Measurements from ENCODE around the gene CLN3.
"Not testable (repeated sequence)": the region's sequence is repeated elsewhere in the genome, so short reads cannot be mapped to it uniquely, and the experiment has no call there.

Gene CLN3

GRCh38 chr16:28491970-28492474 lies at the start of gene CLN3:
CLN3 (minus strand) TSS chr16:28492074; CDS start chr16:28491759, 315 bp downstream.
- DNase-seq: peak; percentile 90

GRCh38 chr16:28540346-28540745 lies 48.5 kb upstream of the CLN3 start:
- DNase-seq: no peak

- DNase-seq: no peak
Observed at GRCh38 chr16:28538733-28539596, 47.1 kb upstream of the CLN3 start, which contains the start of gene NUPR1. NUPR1 (minus strand) TSS chr16:28538974; CDS start chr16:28538907, 67 bp downstream.

- no peak for DNase-seq
Observed at GRCh38 chr16:28537964-28538732, 46.3 kb upstream of the CLN3 start.

- peak; percentile 38 for DNase-seq
Observed at GRCh38 chr16:28537076-28537475, 45.2 kb upstream of the CLN3 start.

- no peak for DNase-seq
Observed at GRCh38 chr16:28534542-28535373, 42.9 kb upstream of the CLN3 start.

GRCh38 chr16:28532940-28533647 lies 41.2 kb upstream of the CLN3 start:
- DNase-seq: no peak

GRCh38 chr16:28531777-28532744 lies 40.2 kb upstream of the CLN3 start:
- no peak for DNase-seq

- DNase-seq: no peak
Observed at GRCh38 chr16:28529124-28529523, 37.2 kb upstream of the CLN3 start.

- no peak for DNase-seq
Observed at GRCh38 chr16:28528463-28528867, 36.6 kb upstream of the CLN3 start.

GRCh38 chr16:28527985-28528384 lies 36.1 kb upstream of the CLN3 start:
- no peak for DNase-seq

GRCh38 chr16:28527100-28527785 lies 35.4 kb upstream of the CLN3 start:
- not testable (repeated sequence) for DNase-seq

- DNase-seq: no peak
Observed at GRCh38 chr16:28526201-28527099, 34.6 kb upstream of the CLN3 start.

- peak; percentile 66 for DNase-seq
Observed at GRCh38 chr16:28524681-28525171, 32.9 kb upstream of the CLN3 start.

- no peak for DNase-seq
Observed at GRCh38 chr16:28522792-28523191, 30.9 kb upstream of the CLN3 start.

GRCh38 chr16:28521436-28521835 lies 29.6 kb upstream of the CLN3 start:
- no peak for DNase-seq

- no peak for DNase-seq
Observed at GRCh38 chr16:28520672-28521071, 28.8 kb upstream of the CLN3 start.

- DNase-seq: no peak
Observed at GRCh38 chr16:28514246-28514645, 22.4 kb upstream of the CLN3 start.
